ENCODE results near the gene SLC19A2.
A peak's percentile ranks its signal among the peaks of the same experiment; 100 is the strongest.

SLC19A2 gene

GRCh38 chr1:169426174-169426705 is 59.5 kb downstream of the SLC19A2 start:
- ATAC-seq: peak; percentile 71
- TF ChIP-seq TOX (CRISPR knock-in tag; IDR thresholded peaks at IDR 0.05; ENCODE audit: borderline replicate concordance) (0 out of 2 replicates have a peak, but pooled peaks have one; percentile 18), POU6F1 (CRISPR knock-in tag; IDR thresholded peaks at IDR 0.05; ENCODE audit: borderline replicate concordance, low read depth) (no peak)

- ATAC-seq: no peak
- TF ChIP-seq ZNF8 (CRISPR knock-in tag; IDR thresholded peaks at IDR 0.05): no peak
- no peak for TF ChIP-seq POU6F1 (CRISPR knock-in tag; IDR thresholded peaks at IDR 0.05; ENCODE audit: borderline replicate concordance, low read depth)
- no peak for TF ChIP-seq CREB5 (CRISPR knock-in tag; IDR thresholded peaks at IDR 0.05; ENCODE audit: low read depth)
- no peak for TF ChIP-seq OSR1 (CRISPR knock-in tag; IDR thresholded peaks at IDR 0.05)
- TF ChIP-seq BACH2 (CRISPR knock-in tag; IDR thresholded peaks at IDR 0.05; ENCODE audit: borderline replicate concordance): no peak
- no peak for TF ChIP-seq CSDC2 (CRISPR knock-in tag; IDR thresholded peaks at IDR 0.05)
- no peak for TF ChIP-seq ARNTL (CRISPR knock-in tag; IDR thresholded peaks at IDR 0.05; ENCODE audit: borderline replicate concordance, low read depth)
- TF ChIP-seq TSHZ2 (CRISPR knock-in tag; IDR thresholded peaks at IDR 0.05): no peak
- no peak for TF ChIP-seq ZNF565 (CRISPR knock-in tag; conservative IDR thresholded peaks at IDR 0.05; ENCODE audit: low read depth)
- no peak for TF ChIP-seq CSRNP3 (CRISPR knock-in tag; IDR thresholded peaks at IDR 0.05)
- TF ChIP-seq PPARA (CRISPR knock-in tag; IDR thresholded peaks at IDR 0.05; ENCODE audit: borderline replicate concordance): no peak
- no peak for TF ChIP-seq ZNF70 (CRISPR knock-in tag; IDR thresholded peaks at IDR 0.05)
- no peak for TF ChIP-seq PATZ1 (CRISPR knock-in tag; IDR thresholded peaks at IDR 0.05; ENCODE audit: borderline replicate concordance)
- no peak for TF ChIP-seq ZFP3 (CRISPR knock-in tag; IDR thresholded peaks at IDR 0.05)
- TF ChIP-seq TOX (CRISPR knock-in tag; IDR thresholded peaks at IDR 0.05; ENCODE audit: borderline replicate concordance): no peak
- TF ChIP-seq ISL1 (CRISPR knock-in tag; IDR thresholded peaks at IDR 0.05): no peak
- TF ChIP-seq GLIS3 (CRISPR knock-in tag; IDR thresholded peaks at IDR 0.05): no peak
- TF ChIP-seq TCF4 (CRISPR knock-in tag; IDR thresholded peaks at IDR 0.05; ENCODE audit: borderline replicate concordance): no peak
- no peak for TF ChIP-seq ESRRG (CRISPR knock-in tag; IDR thresholded peaks at IDR 0.05)
Observed at GRCh38 chr1:169421309-169421708, 64.4 kb downstream of the SLC19A2 start.

- TF ChIP-seq GLIS3 (CRISPR knock-in tag; IDR thresholded peaks at IDR 0.05) (no peak), BACH2 (CRISPR knock-in tag; IDR thresholded peaks at IDR 0.05; ENCODE audit: borderline replicate concordance) (no peak), ZNF70 (CRISPR knock-in tag; IDR thresholded peaks at IDR 0.05) (no peak), ZC3H10 (CRISPR knock-in tag; IDR thresholded peaks at IDR 0.05) (no peak), ZFP3 (CRISPR knock-in tag; IDR thresholded peaks at IDR 0.05) (no peak), POU6F1 (CRISPR knock-in tag; IDR thresholded peaks at IDR 0.05; ENCODE audit: borderline replicate concordance, low read depth) (no peak)
- no peak for ATAC-seq
Observed at GRCh38 chr1:169414952-169415351, 70.8 kb downstream of the SLC19A2 start.

Measured in SK-N-SH treated with all-trans-retinoic acid at 6 μM for 48 hours (cell line).